Fibroblast of lung (primary cell): ENCODE results near the gene SAPCD2. TPM values are rescaled to one million over a fixed set of nuclear protein-coding genes. Genes with fewer than 3 reads are reported as not detected.

Source experiments
- DNase-seq, 2 donors: peaks; one replicate each; pipeline versions ENCODE4 v3.0.0 to v3.0.0-alpha.2; 2010; ENCODE audit warnings: low read depth in 2 of 2
- H2AFZ ChIP-seq: 2 replicates; pipeline ENCODE4 v1.5.1; 2012; ENCODE audit warnings: low read length, control low read depth, inconsistent platforms
- H3K27ac ChIP-seq: 2 replicates; pipeline ENCODE4 v1.5.1; 2011; ENCODE audit warnings: low read length, control low read depth; ENCODE audit not compliant: insufficient read depth
- H3K27me3 ChIP-seq: 2 replicates; pipeline ENCODE4 v1.5.1; 2011; ENCODE audit warnings: mild to moderate bottlenecking, low read length; ENCODE audit not compliant: control insufficient read depth, insufficient read depth
- H3K36me3 ChIP-seq: 2 replicates; pipeline ENCODE4 v1.5.1; 2011; ENCODE audit warnings: low read length; ENCODE audit not compliant: control insufficient read depth, insufficient read depth
- H3K4me1 ChIP-seq: 2 replicates; pipeline ENCODE4 v1.5.1; 2011; ENCODE audit warnings: low read length; ENCODE audit not compliant: control insufficient read depth, insufficient read depth; ENCODE audit errors: extremely low read depth
- H3K4me2 ChIP-seq: 2 replicates; pipeline ENCODE4 v1.5.1; 2011; ENCODE audit warnings: low read length, control low read depth; ENCODE audit not compliant: insufficient read depth; ENCODE audit errors: extremely low read depth
- H3K4me3 ChIP-seq, 4 experiments: fragments of 200-600 bp in 1 of 4; sonication (generic) in 1 of 4; replicated peaks in 1 of 4; 2 replicates each; pipeline ENCODE4 v1.5.1; 2011 to 2016; ENCODE audit warnings: low read length in 4 of 4, low read depth in 3 of 4, mild to moderate bottlenecking in 3 of 4, control low read depth in 2 of 4, inconsistent platforms in 1 of 4, mixed read lengths in 1 of 4; ENCODE audit not compliant: insufficient read depth in 1 of 4; ENCODE audit errors: control extremely low read depth in 1 of 4
- H3K79me2 ChIP-seq: 2 replicates; pipeline ENCODE4 v1.5.1; 2012; ENCODE audit warnings: mild to moderate bottlenecking, low read length, inconsistent platforms; ENCODE audit not compliant: control insufficient read depth, insufficient read depth
- H3K9ac ChIP-seq: 2 replicates; pipeline ENCODE4 v1.5.1; 2011; ENCODE audit warnings: mild to moderate bottlenecking, low read length, control low read depth; ENCODE audit not compliant: insufficient read depth
- H3K9me3 ChIP-seq: 2 replicates; pipeline ENCODE4 v1.5.1; 2012; ENCODE audit warnings: low read depth, low read length; ENCODE audit not compliant: control insufficient read depth, insufficient read depth
- H4K20me1 ChIP-seq: 2 replicates; pipeline ENCODE4 v1.5.1; 2011; ENCODE audit warnings: low read length; ENCODE audit not compliant: control insufficient read depth, insufficient read depth; ENCODE audit errors: extremely low read depth
- CTCF ChIP-seq, 2 donors: IDR thresholded peaks in 1 of 2; conservative IDR thresholded peaks in 1 of 2; 1 replicate in 1 of 2; 2 replicates in 1 of 2; pipeline ENCODE4 v1.5.1; 2011 to 2012; ENCODE audit warnings: low read length in 2 of 2, control low read depth in 1 of 2, inconsistent platforms in 1 of 2, low read depth in 1 of 2, mild to moderate bottlenecking in 1 of 2
- EZH2 ChIP-seq: IDR thresholded peaks from 2 replicates; pipeline ENCODE4 v1.5.1; 2012; ENCODE audit warnings: low read length, control low read depth, mild to moderate bottlenecking; ENCODE audit errors: missing control alignments
- polyA plus RNA-seq, 2 donors: library from polyadenylated mRNA; depleted of rRNA in 1 of 2; stranded (reverse) in 1 of 2; unstranded in 1 of 2; fragments of >200 nt; gene quantifications; 2 replicates each; pipeline ENCODE4 v1.2.1, GENCODE V29; 2011 to 2012; ENCODE audit warnings: missing spikeins in 1 of 2
- total RNA-seq: library from RNA; depleted of rRNA; stranded (reverse); fragments of >200 nt; gene quantifications from 2 replicates; pipeline ENCODE4 v1.2.1, GENCODE V29; 2014

Gene SAPCD2
- total and polyA plus RNA-seq, 2 donors (not counting 1 experiment from before 2014, with no cell fraction given) = 0.85 to 2.8 TPM

GRCh38 chr9:137056739-137057415, 13.5 kb downstream of the SAPCD2 start:
- no peak for TF ChIP-seq CTCF (conservative IDR thresholded peaks at IDR 0.05 in 1 of 2, IDR thresholded peaks at IDR 0.05 in 1 of 2; ENCODE audit: low read depth in 1 of 2, low read length in 2 of 2)
- H3K27ac ChIP-seq = no peak overlapping the region
- no peak overlapping the region for H3K4me3 ChIP-seq
- H3K27me3 ChIP-seq = peaks cover 18% of the 10 kb centered on the region
- H2AFZ ChIP-seq = no peak overlapping the region
- no peaks in the 10 kb centered on the region for H3K79me2 ChIP-seq
- no peak overlapping the region for H3K4me2 ChIP-seq
- H3K9ac ChIP-seq = no peak overlapping the region
- no peak for DNase-seq
- peaks cover 2% of the 10 kb centered on the region for H3K4me1 ChIP-seq
- H4K20me1 ChIP-seq = no peaks in the 10 kb centered on the region
- H3K36me3 ChIP-seq = no peaks in the 10 kb centered on the region
- no peaks in the 10 kb centered on the region for H3K9me3 ChIP-seq

- no peak for TF ChIP-seq EZH2
- no peak for TF ChIP-seq CTCF (conservative IDR thresholded peaks at IDR 0.05 in 1 of 2, IDR thresholded peaks at IDR 0.05 in 1 of 2; ENCODE audit: low read depth in 1 of 2, low read length in 2 of 2)
- H3K9me3 ChIP-seq = no peaks in the 10 kb centered on the region
- H2AFZ ChIP-seq = no peak overlapping the region
- H3K4me2 ChIP-seq = peak overlapping the region; percentile 32
- H3K27me3 ChIP-seq = peaks cover 18% of the 10 kb centered on the region
- no peaks in the 10 kb centered on the region for H4K20me1 ChIP-seq
- no peak overlapping the region for H3K27ac ChIP-seq
- no peak overlapping the region for H3K9ac ChIP-seq
- peaks cover 2% of the 10 kb centered on the region for H3K4me1 ChIP-seq
- no peaks in the 10 kb centered on the region for H3K36me3 ChIP-seq
- no peaks in the 10 kb centered on the region for H3K79me2 ChIP-seq
- no peak overlapping the region for H3K4me3 ChIP-seq
- peak; percentile 80 to 91 for DNase-seq
Observed at GRCh38 chr9:137055385-137056364, 14.7 kb downstream of the SAPCD2 start.

- H3K9me3 ChIP-seq = no peaks in the 10 kb centered on the region
- no peak overlapping the region for H3K4me2 ChIP-seq
- no peak for DNase-seq
- peaks cover 22% of the 10 kb centered on the region for H3K27me3 ChIP-seq
- no peaks in the 10 kb centered on the region for H3K36me3 ChIP-seq
- TF ChIP-seq CTCF (conservative IDR thresholded peaks at IDR 0.05 in 1 of 2, IDR thresholded peaks at IDR 0.05 in 1 of 2; ENCODE audit: low read depth in 1 of 2, low read length in 2 of 2) (no peak), EZH2 (no peak)
- peaks cover 2% of the 10 kb centered on the region for H3K4me1 ChIP-seq
- H3K27ac ChIP-seq = no peak overlapping the region
- no peaks in the 10 kb centered on the region for H4K20me1 ChIP-seq
- H2AFZ ChIP-seq = no peak overlapping the region
- H3K79me2 ChIP-seq = no peaks in the 10 kb centered on the region
- no peak overlapping the region for H3K9ac ChIP-seq
- H3K4me3 ChIP-seq = no peak overlapping the region
Observed at GRCh38 chr9:137054932-137055384, 15.4 kb downstream of the SAPCD2 start.
